CD4-positive, alpha-beta T cell treated with Interleukin-15 for 4 hours (primary cell): ENCODE measurements around the gene LRIG1.
A peak's percentile ranks its signal among the peaks of the same experiment; 100 is the strongest.

Source experiments
- DNase-seq: peaks from one replicate; pipeline ENCODE4 v3.0.0-alpha.2; 2020; ENCODE audit warnings: low spot score

Gene LRIG1

DNA sequence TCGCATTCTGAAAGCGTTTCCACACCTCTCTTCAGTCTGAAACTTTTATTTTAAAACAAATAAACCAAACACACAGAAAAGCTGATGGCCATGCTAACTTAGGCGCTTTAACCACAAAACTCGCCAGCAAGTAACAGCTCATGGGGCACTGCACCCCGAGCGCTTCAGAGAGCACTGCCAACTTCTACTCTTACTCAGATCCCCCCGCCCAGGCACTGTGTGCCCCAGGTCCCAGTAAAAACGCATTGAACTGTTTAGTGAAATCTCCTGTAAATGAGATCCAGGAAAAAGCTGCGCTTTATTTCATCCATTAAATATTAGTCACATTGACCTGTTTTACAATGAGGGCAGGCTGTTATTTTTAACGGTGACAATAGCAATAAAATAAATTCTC, 99.7 kb downstream of the LRIG1 start:
- no peak for DNase-seq

DNA sequence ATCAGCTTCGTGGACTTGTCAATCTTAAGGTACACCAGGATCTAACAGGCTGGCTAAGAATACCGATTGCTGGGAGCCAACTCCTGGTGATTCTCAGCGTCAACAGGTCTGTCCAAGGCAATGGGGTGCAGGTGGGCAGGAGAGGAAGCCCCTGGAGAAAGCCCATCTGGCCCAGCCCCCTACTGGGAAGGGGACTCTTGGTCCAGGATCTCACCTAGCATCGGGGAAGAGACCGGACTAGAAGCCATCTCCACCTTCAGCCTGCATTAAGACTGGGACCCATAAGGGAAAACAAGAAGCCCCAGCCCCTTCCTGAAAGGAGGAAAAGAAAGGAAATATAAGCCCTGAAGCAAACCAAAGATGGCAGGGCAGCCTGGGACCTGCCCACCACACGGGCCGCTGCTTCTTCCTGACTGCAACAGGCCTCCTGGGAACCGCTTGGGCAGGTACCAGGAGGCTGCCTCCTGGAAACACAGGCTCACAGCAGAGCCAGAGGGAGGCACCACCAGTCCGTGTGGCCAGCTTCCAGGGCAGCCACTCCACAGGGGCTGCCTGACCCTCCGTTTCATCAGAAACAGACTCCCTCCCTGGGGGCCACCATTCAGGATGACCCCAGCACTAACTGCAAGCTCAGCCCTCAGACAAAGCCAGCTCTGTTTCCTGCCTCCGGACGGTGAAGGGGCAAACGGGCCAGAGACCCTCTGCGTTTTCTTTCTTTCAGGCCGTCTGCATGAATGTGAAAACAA, 100.2 kb downstream of the LRIG1 start:
- no peak for DNase-seq

DNA sequence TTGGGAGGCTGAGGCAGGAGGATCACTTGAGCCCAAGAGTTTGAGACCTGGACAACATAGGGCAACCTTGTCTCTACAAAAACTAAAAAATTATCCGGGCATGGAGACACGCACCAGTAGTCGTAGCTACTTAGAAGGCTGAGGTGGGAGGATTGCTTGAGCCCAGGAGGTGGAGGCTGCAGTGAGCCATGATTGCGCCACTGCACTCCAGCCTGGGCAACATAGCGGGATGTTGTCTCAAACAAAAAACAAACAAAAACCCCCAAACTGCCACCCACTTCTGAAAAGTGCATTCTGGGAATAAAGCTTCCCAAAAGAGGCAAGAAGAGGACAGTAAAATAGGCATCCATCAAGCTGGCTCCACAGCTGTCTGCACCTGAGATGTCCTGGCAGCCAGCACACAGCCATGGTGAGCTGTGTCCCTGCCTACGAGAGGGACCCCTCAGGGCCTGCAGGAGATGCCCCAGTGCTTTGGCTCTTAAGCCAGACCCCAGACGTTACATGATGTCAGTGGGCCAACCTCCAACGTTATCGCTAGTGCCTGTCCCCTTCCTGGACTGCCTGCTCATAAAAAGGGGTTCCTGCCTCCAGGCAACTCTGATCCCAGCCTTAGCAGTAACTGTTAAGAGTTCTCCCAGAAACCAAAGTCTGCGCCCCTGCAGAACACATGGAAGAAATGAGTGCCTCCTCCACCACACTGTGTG, 101.1 kb downstream of the LRIG1 start:
- no peak for DNase-seq

DNA sequence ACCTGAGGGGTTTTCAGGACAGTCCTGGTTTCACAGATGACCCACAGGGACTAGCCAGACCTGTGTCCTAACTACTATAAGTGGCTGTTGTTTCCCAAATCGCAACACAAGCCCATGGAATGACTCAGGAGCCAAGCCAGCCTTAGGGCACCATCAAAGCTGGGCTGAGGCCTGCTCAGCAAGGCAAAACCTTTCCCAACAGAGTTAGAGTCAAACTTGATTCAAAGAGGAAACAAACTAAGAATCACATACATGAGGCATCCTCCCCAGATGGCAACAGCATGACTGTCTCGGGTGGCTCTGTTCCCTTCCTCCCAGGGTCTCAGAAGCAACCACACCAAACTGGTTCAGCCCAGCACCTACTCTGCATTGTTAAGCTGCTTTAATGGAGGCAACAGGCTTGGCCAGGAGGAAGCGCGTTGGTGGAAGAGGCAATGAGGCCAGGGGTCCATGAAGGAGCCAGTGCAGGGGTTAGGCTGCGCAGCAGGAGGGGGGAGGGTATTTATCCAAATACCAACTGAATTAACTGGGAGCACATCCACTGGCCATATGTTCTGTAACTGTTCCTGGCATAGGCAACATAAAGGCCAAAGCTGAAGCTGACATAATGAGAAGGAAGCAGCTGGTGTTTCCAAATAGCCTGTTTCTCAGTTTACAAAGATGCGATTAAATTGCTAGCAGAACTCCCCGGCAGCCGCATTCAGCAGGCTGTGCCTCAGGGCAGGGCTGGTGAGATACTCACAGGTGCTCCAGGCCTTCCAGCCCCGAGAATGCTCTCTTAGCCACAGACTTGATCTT, 102.4 kb downstream of the LRIG1 start:
- no peak for DNase-seq

DNA sequence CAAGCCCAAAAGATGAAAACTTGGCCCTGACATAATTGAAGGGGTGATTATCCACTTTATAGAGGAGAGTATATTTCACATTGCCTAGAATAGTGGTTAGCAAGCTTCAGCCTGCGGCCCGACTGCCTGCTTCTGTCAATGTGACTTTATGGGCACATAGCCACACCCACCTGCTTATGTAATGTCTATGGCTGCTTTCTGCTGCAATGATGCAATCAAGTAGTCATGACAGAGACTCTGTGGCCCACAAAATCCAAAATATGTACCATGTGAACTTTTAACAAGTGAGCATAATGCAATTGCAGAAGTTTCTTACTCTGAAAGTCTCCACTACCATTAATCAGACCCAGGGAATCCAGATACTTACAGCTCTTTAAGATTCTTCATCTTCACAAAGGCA, 103.1 kb downstream of the LRIG1 start:
- DNase-seq = no peak

DNA sequence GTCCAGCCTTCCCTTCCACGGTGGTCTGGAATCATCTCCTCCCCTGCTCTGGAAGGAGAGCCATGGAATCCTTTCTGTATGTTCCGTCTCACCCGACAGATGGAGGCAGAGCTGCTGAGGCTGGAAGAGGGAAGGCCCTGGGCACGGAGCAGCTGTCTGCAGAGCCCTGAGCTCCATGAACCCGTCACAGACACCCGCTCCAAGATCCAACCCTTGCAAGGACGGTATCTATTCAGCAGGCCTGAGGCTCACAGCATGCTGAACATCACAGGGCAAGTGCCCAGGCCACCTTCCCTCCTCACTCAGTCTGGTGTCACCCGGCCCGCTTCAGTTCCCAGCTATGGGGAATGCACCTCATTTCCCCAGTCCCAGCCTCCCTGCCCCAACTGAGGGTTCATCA, 103.9 kb downstream of the LRIG1 start:
- no peak for DNase-seq

DNA sequence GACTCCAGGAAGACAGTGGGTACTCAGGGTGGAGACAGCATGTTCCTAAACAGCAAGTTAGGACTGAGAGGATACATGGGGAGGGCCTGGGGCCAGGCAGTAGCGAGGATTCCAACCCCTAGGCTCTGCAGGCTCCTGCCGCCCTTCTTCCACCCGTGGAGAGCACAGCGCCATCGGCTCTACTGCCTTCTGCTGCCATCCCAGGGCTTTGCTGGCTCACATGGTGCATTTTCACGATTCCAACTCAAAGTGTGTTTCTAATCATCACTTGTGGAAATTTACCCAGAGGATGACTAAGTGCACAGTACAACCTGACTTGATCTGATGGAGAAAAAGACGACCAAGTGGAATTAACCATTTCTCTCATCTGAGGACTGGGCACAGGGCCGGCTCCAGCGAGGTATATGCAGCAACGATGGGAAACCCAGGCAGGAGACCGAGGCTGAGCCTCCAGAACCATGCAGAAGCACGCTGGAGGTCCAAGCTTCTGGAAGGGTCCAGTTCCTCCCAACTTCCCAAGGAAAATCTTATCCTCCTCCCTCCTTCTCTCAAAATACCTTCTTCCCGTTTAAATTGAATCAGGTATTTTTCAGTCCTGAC, 104.6 kb downstream of the LRIG1 start:
- no peak for DNase-seq

DNA sequence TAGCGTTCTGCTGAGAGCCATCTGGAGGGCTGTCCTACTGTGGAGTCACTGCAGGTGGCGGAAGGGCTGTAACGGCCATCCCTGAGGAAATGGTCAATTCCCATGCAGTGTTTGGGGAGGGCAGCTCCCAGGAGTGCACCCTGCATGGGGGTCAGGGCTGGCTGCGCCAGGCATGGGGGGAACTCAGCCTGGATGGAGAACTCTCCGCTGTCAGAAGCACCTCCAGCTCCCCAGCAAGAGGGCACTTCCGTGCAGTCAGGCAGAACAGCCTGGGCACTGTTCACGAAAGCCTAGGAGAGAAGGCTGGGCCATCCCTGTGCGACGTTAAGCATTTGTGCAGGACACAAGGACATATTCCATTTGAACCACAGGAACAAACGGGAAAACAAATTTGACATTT, 105.2 kb downstream of the LRIG1 start:
- DNase-seq = no peak

DNA sequence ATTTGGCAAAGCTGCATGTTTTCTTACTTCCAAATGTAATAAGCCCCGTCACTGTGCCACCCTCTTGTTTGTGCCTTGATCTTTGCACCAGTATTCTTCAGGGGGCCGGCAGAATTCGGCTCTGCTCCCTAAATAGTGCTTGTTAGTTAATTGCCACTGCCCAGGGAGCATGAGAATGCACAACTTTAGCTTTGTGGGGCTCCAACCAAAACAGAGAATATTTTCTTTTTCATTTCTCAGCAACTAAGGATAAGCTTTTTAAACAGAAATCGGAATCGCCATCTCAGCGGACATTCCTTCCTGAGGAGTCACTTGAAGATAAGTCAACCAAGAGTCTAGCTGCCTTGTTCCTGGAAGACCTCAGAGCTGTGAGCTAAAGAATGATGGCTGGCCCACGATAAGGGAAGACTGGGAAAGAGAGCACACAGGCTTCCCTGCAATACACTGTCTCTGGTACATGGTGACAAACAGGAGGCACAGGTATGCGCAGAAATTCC, 106.0 kb downstream of the LRIG1 start:
- no peak for DNase-seq

DNA sequence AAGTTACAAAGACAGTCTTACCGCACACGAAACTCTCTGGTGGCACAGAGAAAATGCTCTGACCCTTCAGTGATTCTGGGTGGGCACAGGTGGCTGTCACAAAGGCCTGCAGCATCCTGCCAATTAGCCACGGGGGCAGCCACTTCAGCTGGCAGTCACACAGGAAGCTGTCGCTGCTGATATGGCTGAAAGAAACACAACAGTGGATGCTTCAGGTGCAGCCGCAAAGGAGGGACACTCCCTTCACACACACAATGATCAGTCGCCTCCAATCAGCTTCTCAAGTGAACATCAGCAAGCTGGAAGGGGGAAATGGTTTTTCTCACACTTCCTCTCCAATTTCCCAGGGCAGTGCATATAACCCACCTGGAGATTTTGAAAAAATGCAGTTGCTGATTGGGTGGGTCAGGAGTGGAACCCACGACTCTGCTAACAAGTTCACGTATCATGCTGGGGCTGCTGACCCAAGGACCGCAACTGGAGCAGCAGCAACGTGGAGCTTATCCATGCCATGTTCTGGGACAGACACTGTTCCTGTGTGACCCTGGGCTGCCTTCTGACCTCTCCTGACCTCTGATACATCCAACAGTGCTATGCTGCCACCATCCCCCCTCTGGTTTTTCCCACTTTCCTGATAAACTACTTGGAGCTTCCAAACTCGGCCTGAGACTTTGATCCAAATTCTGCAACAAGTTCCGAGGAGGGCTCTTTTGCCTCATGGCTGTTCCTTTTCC, 106.6 kb downstream of the LRIG1 start:
- peak; percentile 63 for DNase-seq

DNA sequence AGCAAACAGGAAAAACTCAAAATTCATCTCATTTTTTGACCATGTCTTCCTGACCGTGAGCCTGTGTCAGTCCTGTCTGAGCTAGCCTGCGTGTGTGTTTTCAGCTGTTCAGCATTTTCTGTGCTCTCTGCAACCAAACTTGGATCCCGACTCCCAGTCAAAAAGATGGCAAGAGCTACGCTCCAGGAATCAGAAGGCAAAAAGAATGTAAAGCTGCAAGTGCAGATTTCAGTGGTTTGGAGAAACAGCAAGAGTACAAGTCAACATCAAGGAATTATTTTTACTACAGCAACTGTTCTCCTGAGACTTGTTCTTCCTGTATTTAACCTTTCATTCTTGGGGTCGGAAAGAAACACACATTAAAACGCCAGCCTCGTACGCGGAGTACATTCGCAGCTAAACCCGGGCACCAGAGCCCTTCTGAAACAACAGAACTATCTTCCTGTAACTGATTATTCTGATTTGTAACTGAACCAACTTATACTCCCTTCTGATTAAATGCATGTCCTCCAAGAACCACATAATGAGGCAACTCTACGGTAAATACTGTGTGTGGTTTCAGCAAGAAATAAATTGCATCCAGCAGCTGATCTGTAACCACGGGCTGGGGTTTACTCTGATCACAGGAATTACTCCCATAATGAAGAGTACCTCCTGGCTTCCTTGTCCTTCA, 107.4 kb downstream of the LRIG1 start:
- DNase-seq = no peak

DNA sequence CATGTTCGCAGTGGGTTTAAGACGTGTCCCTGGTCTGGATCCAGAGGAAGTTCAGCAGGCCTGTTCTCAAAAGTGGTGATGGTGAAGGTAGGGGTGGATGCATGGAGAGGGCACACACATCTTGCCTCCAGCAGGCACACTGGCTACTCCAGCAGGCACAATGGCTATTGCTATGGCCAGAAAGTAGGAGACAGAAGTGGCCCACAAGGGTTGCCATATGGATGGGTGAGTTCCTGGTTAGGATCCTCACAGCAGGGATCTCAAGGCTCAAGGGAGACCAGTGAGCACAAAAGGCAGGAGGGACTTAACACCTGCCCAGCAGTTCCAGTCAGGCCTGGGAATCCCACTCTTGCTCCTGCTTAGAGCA, 107.9 kb downstream of the LRIG1 start:
- DNase-seq = no peak

DNA sequence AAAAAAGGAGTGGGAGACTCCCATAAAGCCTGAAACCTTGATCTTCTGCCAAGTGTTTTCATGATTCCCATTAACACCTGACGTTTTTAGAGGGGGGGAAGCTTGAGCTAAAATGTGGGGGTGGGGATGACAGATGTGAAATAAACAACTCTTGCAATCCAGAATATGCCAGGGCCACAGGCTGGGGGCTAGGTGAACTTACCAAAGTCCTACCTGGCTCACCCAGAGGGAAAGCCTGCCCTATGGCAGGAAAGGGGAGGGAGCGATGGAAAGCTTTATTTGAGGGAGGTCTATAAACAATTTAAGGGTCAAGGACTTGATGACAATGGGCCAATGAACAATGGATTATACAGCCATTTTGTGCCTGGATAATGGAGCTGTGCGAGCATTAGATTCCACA, 108.3 kb downstream of the LRIG1 start:
- DNase-seq = no peak

DNA sequence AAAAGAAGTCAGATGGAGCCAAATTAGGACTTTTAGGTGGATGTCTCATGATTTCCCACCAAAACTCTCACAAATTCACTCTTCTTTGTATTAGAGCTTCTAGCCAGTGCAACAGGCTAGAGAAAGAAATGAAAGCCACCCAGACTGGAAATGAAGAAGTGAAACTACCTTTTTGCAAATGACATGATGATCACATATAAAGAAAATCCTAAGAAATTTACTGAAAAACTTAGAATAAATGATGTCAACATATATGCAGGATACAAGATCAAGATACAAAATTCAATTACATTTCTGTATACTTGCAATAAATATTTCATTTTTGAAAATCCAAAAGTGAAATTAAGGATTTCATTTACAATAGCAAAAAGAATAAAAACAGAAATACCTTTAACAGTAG, 110.8 kb downstream of the LRIG1 start:
- no peak for DNase-seq

DNA sequence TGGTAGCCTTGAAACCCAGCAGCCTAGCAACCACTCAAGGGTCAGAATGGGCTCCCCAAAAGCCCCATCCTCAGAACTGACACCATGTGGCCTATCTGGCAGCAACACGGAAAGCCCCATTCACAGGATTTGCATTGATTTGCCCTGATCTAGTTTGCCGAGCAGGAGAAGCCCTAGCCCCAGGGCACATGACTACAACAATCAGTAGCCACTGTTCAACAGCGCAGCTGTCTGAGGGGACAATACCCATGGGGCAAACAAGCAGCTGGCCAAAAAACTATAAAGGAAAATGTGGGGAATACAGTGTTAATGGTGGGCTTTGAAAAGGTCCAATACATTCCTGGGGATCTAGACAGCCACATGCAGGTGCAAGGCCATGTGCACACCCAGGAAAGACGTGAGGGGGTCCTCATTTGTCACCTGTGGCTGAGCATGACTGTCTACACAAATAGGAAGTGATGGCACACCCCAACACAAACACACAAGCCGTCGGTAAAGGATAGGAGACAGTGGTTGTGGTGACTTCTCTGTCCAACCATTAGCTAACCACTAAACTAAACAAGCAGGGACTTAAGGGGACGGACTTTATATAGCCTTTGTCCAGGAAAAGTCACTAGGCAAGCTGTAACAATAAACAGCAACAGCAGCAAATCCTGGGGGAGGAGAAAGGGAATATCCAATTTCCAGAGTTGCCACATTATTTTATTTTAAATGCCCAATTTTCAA, 113.7 kb downstream of the LRIG1 start:
- DNase-seq = no peak

DNA sequence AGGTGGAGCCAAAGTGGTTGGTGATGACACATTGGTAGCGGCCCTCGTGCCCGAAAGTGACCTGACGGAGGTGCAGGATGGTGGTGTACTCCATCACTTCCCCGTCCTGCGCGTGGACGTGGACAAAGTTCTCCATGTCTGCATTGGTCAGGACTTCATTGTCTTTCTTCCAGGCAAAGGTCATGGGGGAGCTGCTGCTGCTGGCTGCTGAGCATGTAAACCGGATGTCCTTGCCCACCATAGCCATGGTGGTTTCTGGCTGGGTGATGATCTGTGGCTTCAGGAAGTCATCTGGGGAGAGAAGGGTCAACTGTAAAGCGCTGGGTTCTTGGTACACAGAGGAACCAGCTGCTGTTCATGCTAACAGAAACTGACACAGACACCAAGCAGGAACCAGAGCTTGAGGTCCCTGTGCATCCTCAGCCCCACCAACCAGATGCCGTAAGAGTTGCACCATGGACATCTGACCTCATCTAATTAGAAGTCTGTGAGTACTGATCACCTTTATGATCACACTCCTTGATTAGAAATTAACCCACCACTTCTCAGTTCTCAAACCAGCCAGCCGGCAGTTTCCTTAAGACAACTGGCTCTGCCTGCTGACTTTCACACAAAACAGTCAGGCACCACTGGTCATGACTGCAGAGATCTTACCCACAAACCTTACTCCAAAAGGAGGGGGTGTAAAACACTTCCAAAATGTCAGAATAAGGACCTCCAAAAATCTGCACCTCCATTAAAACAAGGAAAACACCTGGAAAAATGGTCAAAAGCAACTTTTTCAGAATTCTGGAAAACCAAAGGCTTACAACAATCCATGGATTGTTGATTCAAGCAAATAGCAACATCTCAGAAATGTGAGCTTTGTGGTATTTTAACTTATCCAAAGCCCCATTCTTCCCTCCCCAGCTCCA, 114.6 kb downstream of the LRIG1 start:
- DNase-seq = no peak

DNA sequence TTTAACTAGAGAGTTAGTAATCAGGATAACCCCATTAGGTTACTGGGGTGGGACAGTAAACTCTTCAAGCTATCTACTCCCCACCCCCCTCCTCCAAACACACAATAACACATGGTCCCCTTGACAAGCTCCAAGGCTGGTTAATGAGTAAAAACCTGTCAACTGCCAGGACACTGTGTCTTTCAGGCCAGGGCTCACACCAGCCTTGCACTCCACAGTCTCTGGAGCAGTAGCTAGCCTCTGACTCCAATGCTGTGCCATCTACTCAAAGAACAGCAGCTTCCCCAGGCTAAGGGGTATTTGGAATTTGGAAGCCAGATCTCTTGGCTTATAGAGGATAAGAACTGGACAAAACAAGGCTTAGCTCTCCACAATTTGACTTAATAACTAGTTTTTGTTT, 115.8 kb downstream of the LRIG1 start:
- no peak for DNase-seq

DNA sequence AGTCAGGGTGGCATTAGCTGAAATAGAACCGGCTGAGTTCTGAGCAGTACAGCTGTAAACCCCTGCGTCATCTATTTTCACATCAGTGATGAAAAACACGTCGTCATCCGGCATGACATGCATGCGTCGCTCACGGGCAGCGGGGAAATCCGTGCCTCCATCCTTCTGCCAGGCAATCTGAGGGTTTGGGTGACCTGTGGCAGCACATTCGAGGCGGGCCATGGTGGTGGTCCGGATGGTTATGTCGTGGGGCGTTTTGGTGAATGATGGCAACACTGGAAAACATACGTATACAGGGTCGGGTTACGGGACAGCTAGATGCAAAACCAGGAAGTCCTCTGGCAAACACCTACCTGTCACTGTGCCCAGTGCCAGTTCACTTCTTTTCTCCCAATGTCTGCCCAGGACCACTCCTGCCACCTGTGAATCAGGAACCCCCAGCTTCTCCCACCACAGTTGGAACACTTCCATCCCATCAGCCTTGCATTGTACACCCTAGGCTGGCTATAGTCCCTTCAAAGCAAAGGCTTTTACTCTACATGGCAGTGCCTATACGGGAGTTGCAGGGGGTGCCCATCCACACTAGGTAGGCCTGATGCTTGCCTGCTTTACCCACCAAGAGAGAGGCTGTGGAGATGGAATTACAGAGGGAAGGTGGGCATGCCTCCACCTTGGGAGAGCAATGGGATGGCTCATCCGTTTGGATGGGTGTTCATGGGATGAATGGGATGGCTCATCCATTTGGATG, 116.7 kb downstream of the LRIG1 start:
- no peak for DNase-seq

DNA sequence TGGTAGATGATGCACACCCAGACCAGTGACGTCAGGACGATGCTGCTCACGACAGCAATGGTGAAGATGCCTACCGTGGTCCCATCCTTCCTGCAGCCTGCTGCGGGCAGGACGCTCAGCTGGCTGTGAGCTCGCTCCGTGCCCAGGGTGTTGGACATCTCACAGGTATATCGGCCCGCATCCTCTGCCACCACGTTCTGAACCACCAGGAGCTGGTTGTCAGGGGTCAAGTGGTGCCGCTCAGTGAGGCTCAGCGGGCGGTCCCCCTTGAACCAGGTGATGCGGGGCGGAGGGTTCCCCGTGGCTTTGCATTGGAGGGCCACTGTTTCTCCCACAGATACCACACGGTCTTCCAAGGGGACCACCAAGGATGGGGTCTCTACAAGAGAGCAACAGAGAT, 117.8 kb downstream of the LRIG1 start:
- DNase-seq = no peak
